Chondrocyte (in vitro differentiated cells): ENCODE measurements around the gene ARX. TPM values are rescaled to one million over a fixed set of nuclear protein-coding genes. Genes with fewer than 3 reads are reported as not detected.

Source experiments
- DNase-seq: peaks from one replicate; pipeline ENCODE4 v3.0.0; 2021; ENCODE audit warnings: mixed read lengths, low spot score
- H3K27ac Mint-ChIP-seq: one replicate; pipeline ENCODE4 v1.8.0; 2021; ENCODE audit warnings: mild to moderate bottlenecking, moderate library complexity, mixed read lengths; ENCODE audit not compliant: unreplicated experiment
- H3K27me3 Mint-ChIP-seq: 2 replicates; pipeline ENCODE4 v1.8.0; 2021; ENCODE audit warnings: low read depth, mixed read lengths
- H3K36me3 Mint-ChIP-seq: 2 replicates; pipeline ENCODE4 v1.8.0; 2021; ENCODE audit warnings: low read depth, mixed read lengths
- H3K4me1 Mint-ChIP-seq: 2 replicates; pipeline ENCODE4 v1.8.0; 2021; ENCODE audit warnings: low read depth, mild to moderate bottlenecking, mixed read lengths
- H3K4me3 Mint-ChIP-seq: one replicate; pipeline ENCODE4 v1.8.0; 2021; ENCODE audit warnings: mild to moderate bottlenecking, moderate library complexity, mixed read lengths; ENCODE audit not compliant: unreplicated experiment
- H3K9me3 Mint-ChIP-seq: 2 replicates; pipeline ENCODE4 v1.8.0; 2021; ENCODE audit warnings: low read depth, mixed read lengths
- CTCF ChIP-seq: fragments of 200-600 bp; sonication (generic); IDR thresholded peaks from 2 replicates; pipeline ENCODE4 v1.5.0; 2021; ENCODE audit warnings: antibody characterized with exemption, mild to moderate bottlenecking, moderate library complexity
- total RNA-seq: library from RNA; stranded (reverse); gene quantifications from 3 replicates; pipeline ENCODE4 v1.2.1, GENCODE V29; 2021

Gene ARX
- total RNA-seq, 1 donor from 2014 or later, result not detected

DNA sequence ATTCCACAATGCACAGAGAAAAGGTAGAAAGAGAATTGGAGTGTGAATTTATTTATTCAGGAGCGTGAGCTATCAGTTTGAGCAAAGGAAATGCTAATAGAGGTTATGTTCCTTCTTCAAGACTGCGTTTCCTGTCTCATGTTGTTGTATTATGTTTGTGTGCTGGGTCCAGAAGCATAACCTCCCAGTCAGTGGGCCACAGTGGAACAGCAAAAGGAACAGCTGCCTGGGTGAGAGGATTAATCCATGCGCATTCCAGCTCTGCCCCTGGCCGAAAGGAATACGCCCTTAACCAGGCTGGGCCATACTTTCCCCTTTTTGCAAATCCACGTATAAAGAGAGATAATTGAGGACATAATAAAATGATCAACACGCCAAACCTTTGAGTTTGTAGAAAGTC lies 32.4 kb upstream of the ARX start:
- Mint-ChIP-seq H3K4me3 (no peak overlapping the region), H3K9me3 (peaks cover 3% of the 10 kb centered on the region), H3K27me3 (peaks cover 31% of the 10 kb centered on the region), H3K36me3 (no peaks in the 10 kb centered on the region), H3K4me1 (peaks cover 4% of the 10 kb centered on the region), H3K27ac (no peak overlapping the region)
- no peak for TF ChIP-seq CTCF
- DNase-seq, result no peak

GRCh38 chrX:25043192-25043591 lies 27.4 kb upstream of the ARX start:
- Mint-ChIP-seq H3K9me3 (no peaks in the 10 kb centered on the region), H3K4me3 (no peak overlapping the region), H3K27me3 (peaks cover 15% of the 10 kb centered on the region), H3K27ac (no peak overlapping the region), H3K4me1 (no peaks in the 10 kb centered on the region), H3K36me3 (no peaks in the 10 kb centered on the region)
- no peak for TF ChIP-seq CTCF
- DNase-seq, result no peak

- Mint-ChIP-seq H3K36me3 (no peaks in the 10 kb centered on the region), H3K4me1 (no peaks in the 10 kb centered on the region), H3K9me3 (no peaks in the 10 kb centered on the region), H3K27ac (no peak overlapping the region), H3K27me3 (peaks cover 15% of the 10 kb centered on the region), H3K4me3 (no peak overlapping the region)
- TF ChIP-seq CTCF, result no peak
- no peak for DNase-seq
Observed at GRCh38 chrX:25039036-25039435, 23.3 kb upstream of the ARX start.

DNA sequence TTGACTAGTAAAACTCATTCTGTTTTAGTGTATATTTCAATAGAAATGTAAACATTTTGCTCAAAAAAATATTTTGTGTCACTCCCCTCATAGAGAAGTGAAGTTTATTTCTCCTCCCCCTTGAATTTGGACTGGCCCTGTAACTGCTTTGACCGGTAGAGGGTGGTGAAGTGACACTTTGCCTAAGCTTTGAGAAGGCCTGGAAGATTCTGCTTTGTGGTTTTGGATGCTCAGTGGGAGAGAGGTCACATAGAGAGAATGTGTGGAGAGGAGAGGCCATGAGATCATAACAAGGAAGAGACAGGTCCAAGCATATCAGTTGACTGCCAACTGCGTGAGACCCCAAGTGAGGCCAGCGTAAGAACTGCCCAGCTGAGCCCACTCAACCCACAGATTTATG lies 19.1 kb upstream of the ARX start:
- no peak overlapping the region for H3K4me3 Mint-ChIP-seq
- no peaks in the 10 kb centered on the region for H3K4me1 Mint-ChIP-seq
- no peaks in the 10 kb centered on the region for H3K9me3 Mint-ChIP-seq
- H3K27ac Mint-ChIP-seq, result no peak overlapping the region
- peaks cover 24% of the 10 kb centered on the region for H3K27me3 Mint-ChIP-seq
- no peak for DNase-seq
- no peaks in the 10 kb centered on the region for H3K36me3 Mint-ChIP-seq
- TF ChIP-seq CTCF, result peak; percentile 53

DNA sequence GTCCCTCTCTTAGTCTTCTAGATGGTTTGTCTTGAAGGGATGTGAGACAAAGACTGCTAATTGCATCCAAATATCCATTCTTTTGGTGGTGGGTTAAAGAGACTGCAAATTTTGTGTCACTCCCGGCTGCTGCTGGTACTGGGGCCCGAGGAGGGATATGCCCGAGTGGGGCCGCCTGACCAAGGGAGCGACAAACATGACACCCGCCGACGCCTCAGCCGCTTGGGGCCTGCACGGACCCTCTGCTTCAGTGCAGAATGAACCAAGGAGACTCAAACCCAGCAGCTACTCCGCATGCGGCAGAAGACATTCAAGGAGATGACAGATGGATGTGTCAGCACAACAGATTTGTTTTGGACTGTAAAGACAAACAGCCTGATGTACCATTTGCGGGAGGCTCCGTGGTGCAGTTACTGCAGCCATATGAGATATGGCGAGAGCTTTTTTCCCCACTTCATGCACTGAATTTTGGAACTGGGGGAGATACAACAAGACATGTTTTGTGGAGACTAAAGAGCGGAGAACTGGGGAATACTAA lies 13.6 kb upstream of the ARX start:
- Mint-ChIP-seq H3K4me1 (peaks cover 5% of the 10 kb centered on the region), H3K4me3 (no peak overlapping the region), H3K27ac (no peak overlapping the region), H3K36me3 (peaks cover 1% of the 10 kb centered on the region), H3K9me3 (no peaks in the 10 kb centered on the region), H3K27me3 (peaks cover 44% of the 10 kb centered on the region)
- no peak for DNase-seq
- no peak for TF ChIP-seq CTCF
